HCT116 (cell line): Measurements from ENCODE around the gene DNMT3L. TPM values are rescaled to one million over a fixed set of nuclear protein-coding genes. Genes with fewer than 3 reads are reported as not detected.

Source experiments
- ATAC-seq: fragments of 200-7000 bp; cut with Tn5 transposase; 2 replicates; pipeline ENCODE4 v1.9.1; 2020; ENCODE audit warnings: mild to moderate bottlenecking, moderate library complexity
- BruUV-seq: library from RNA; stranded (reverse); fragments of 400-500 nt; replicated peaks from 2 replicates; lab custom pipeline; 2021; lab: Mats Ljungman, UMichigan
- CTCF ChIA-PET: fragments of 300-600 bp; sonication (Branson Sonifier 250); formaldehyde crosslinking; loops from one replicate; lab custom pipeline; 2021; ENCODE audit warnings: antibody characterized with exemption; lab: Charles Lee
- POLR2A ChIA-PET: fragments of 300-600, 350-600 bp; sonication (Branson Sonifier 250); formaldehyde crosslinking; loops from one replicate; lab custom pipeline; 2021; ENCODE audit warnings: antibody characterized with exemption; lab: Charles Lee
- RAD21 ChIA-PET, 2 experiments: fragments of 300-600 bp; sonication (Branson Sonifier 250); formaldehyde crosslinking; loops; one replicate each; lab custom pipeline; 2023; ENCODE audit warnings: low total read pairs in 2 of 2; ENCODE audit not compliant: uncharacterized antibody in 2 of 2, unreplicated experiment in 2 of 2, low non-redundant PET in 1 of 2; lab: Charles Lee
- DNase-seq: peaks from one replicate; pipeline ENCODE4 v3.0.0-alpha.2; 2010; ENCODE audit warnings: low read depth, low spot score
- H2AFZ ChIP-seq: fragments of 200-600 bp; shearing (Covaris generic), sonication (generic); 2 replicates; pipeline ENCODE4 v1.6.1; 2017; ENCODE audit warnings: low read depth, mixed run types, mixed read lengths, antibody characterized with exemption, low read length; ENCODE audit not compliant: poor library complexity, severe bottlenecking
- H3K27ac ChIP-seq: 2 replicates; pipeline ENCODE4 v1.5.1; 2012; ENCODE audit warnings: low read depth, low read length
- H3K27me3 ChIP-seq: fragments of 200-600 bp; sonication (generic); 2 replicates; pipeline ENCODE4 v1.6.1; 2016; ENCODE audit warnings: mixed run types, low read length, mixed read lengths; ENCODE audit not compliant: insufficient read depth
- H3K36me3 ChIP-seq, 2 experiments: fragments of 200-500 bp in 1 of 2; fragments of 200-600 bp in 1 of 2; sonication (Bioruptor generic) in 1 of 2; sonication (generic) in 1 of 2; 2 replicates each; pipeline versions ENCODE4 v1.5.1 to v1.6.1; 2014 to 2016; ENCODE audit warnings: low read length in 2 of 2, inconsistent platforms in 1 of 2, mixed read lengths in 1 of 2, mixed run types in 1 of 2; ENCODE audit not compliant: insufficient read depth in 2 of 2, control insufficient read depth in 1 of 2
- H3K4me1 ChIP-seq, 2 experiments: fragments of 200-600 bp in 1 of 2; sonication (generic) in 1 of 2; 2 replicates each; pipeline versions ENCODE4 v1.5.1 to v1.6.1; 2012 to 2017; ENCODE audit warnings: low read length in 2 of 2, inconsistent platforms in 1 of 2, mild to moderate bottlenecking in 1 of 2, mixed read lengths in 1 of 2, mixed run types in 1 of 2, moderate library complexity in 1 of 2; ENCODE audit not compliant: insufficient read depth in 2 of 2, control insufficient read depth in 1 of 2
- H3K4me2 ChIP-seq: fragments of 200-600 bp; sonication (generic); 2 replicates; pipeline ENCODE4 v1.6.1; 2017; ENCODE audit warnings: mixed run types, low read length, mixed read lengths
- H3K4me3 ChIP-seq, 2 experiments: fragments of 200-600 bp in 1 of 2; sonication (generic) in 1 of 2; replicated peaks in 1 of 2; 2 replicates each; pipeline ENCODE4 v1.5.1; 2011 to 2016; ENCODE audit warnings: low read length in 2 of 2, control low read depth in 1 of 2, low read depth in 1 of 2, mild to moderate bottlenecking in 1 of 2, mixed read lengths in 1 of 2, mixed run types in 1 of 2
- H3K79me2 ChIP-seq: fragments of 200-600 bp; sonication (generic); 2 replicates; pipeline ENCODE4 v1.6.1; 2017; ENCODE audit warnings: mild to moderate bottlenecking, mixed run types, low read length, moderate library complexity, mixed read lengths; ENCODE audit not compliant: insufficient read depth
- H3K9ac ChIP-seq: fragments of 200-600 bp; sonication (generic); 2 replicates; pipeline ENCODE4 v1.6.1; 2016; ENCODE audit warnings: low read length, mixed read lengths
- H3K9me2 ChIP-seq: fragments of 200-600 bp; sonication (generic), shearing (Covaris generic); 2 replicates; pipeline ENCODE4 v1.6.1; 2017; ENCODE audit warnings: mixed run types, mild to moderate bottlenecking, moderate library complexity; ENCODE audit not compliant: insufficient read depth
- H3K9me3 ChIP-seq, 2 experiments: fragments of 200-500 bp in 1 of 2; fragments of 200-600 bp in 1 of 2; sonication (Bioruptor generic) in 1 of 2; sonication (generic) in 1 of 2; 2 replicates each; pipeline ENCODE4 v1.6.1; 2014 to 2017; ENCODE audit warnings: low read length in 2 of 2, mixed read lengths in 2 of 2, inconsistent platforms in 1 of 2, low read depth in 1 of 2, mild to moderate bottlenecking in 1 of 2, mixed run types in 1 of 2, moderate library complexity in 1 of 2; ENCODE audit not compliant: control insufficient read depth in 1 of 2, insufficient read depth in 1 of 2
- H4K20me1 ChIP-seq: fragments of 200-600 bp; sonication (generic), shearing (Covaris generic); 2 replicates; pipeline ENCODE4 v1.6.1; 2017; ENCODE audit warnings: mixed run types, mild to moderate bottlenecking, moderate library complexity; ENCODE audit not compliant: insufficient read depth
- CTCF ChIP-seq, 3 experiments: fragments of 200-600 bp in 1 of 3; sonication (generic) in 1 of 3; IDR thresholded peaks in 2 of 3; conservative IDR thresholded peaks in 1 of 3; 2 replicates each; pipeline ENCODE4 v1.5.1; 2012 to 2017; ENCODE audit warnings: low read depth in 2 of 3, low read length in 2 of 3, antibody characterized with exemption in 1 of 3, borderline replicate concordance in 1 of 3, control low read depth in 1 of 3, mild to moderate bottlenecking in 1 of 3, mixed read lengths in 1 of 3, mixed run types in 1 of 3, moderate library complexity in 1 of 3; ENCODE audit not compliant: insufficient read depth in 1 of 3
- FOSL1 ChIP-seq: IDR thresholded peaks from 2 replicates; pipeline ENCODE4 v1.6.1; 2012; ENCODE audit warnings: low read depth
- JUND ChIP-seq: IDR thresholded peaks from 2 replicates; pipeline ENCODE4 v1.6.1; 2012
- POLR2A ChIP-seq: IDR thresholded peaks from 2 replicates; pipeline ENCODE4 v1.7.0; 2011; ENCODE audit warnings: borderline replicate concordance; ENCODE audit not compliant: insufficient read depth, insufficient read length; ENCODE audit errors: extremely low read depth
- REST ChIP-seq: IDR thresholded peaks from 2 replicates; pipeline ENCODE4 v1.6.1; 2012; ENCODE audit warnings: low read depth
- SIN3A ChIP-seq: IDR thresholded peaks from 2 replicates; pipeline ENCODE4 v1.6.1; 2012; ENCODE audit warnings: low read depth
- TCF7L2 ChIP-seq: IDR thresholded peaks from 2 replicates; pipeline ENCODE4 v1.7.0; 2011; ENCODE audit warnings: borderline replicate concordance, inconsistent platforms; ENCODE audit not compliant: insufficient read depth, insufficient read length; ENCODE audit errors: extremely low read depth
- YY1 ChIP-seq: IDR thresholded peaks from 2 replicates; pipeline ENCODE4 v1.6.1; 2011; ENCODE audit warnings: low read length, low read depth, moderate library complexity, mild to moderate bottlenecking; ENCODE audit not compliant: insufficient replicate concordance; ENCODE audit errors: extremely low read depth
- intact Hi-C: fragments of 100-400 bp; cut with micrococcal nuclease; formaldehyde crosslinking; loops from 2 replicates; pipeline ENCODE4 v1.10.0; 2022
- total RNA-seq: library from RNA; stranded (reverse); gene quantifications from one replicate; pipeline ENCODE4 v1.2.1, GENCODE V29; 2021; ENCODE audit not compliant: unreplicated experiment

The DNMT3L gene
- total RNA-seq, 1 experiment from 2014 or later = not detected

GRCh38 chr21:44263768-44264167, 2.1 kb upstream of the DNMT3L start:
- no peak overlapping the region for H3K4me2 ChIP-seq
- DNase-seq = no peak
- no peaks in the 10 kb centered on the region for H3K36me3 ChIP-seq
- H3K4me1 ChIP-seq = no peaks in the 10 kb centered on the region
- no peak overlapping the region for H3K27ac ChIP-seq
- ATAC-seq = no peak
- BruUV-seq = no TSS peak
- no peaks in the 10 kb centered on the region for H4K20me1 ChIP-seq
- POLR2A ChIA-PET = no interaction called here
- no peaks in the 10 kb centered on the region for H3K9me3 ChIP-seq
- no peak overlapping the region for H3K9ac ChIP-seq
- H3K27me3 ChIP-seq = no peaks in the 10 kb centered on the region
- no peaks in the 10 kb centered on the region for H3K9me2 ChIP-seq
- no peaks in the 10 kb centered on the region for H3K79me2 ChIP-seq
- CTCF ChIA-PET = interaction anchor here (0.7 kb wide), 1 partner anchor 34 kb away, joined by 4 read pairs; no protein-coding TSS in a partner anchor
- RAD21 ChIA-PET = no interaction called here
- intact Hi-C loops = no loop called here
- TF ChIP-seq YY1 = no peak
- no peak for TF ChIP-seq TCF7L2
- TF ChIP-seq POLR2A = no peak
- no peak for TF ChIP-seq CTCF (IDR thresholded peaks at IDR 0.05 in 2 of 3, conservative IDR thresholded peaks at IDR 0.05 in 1 of 3; ENCODE audit: borderline replicate concordance in 1 of 3, insufficient read depth in 1 of 3, low read depth in 2 of 3, low read length in 2 of 3)
- TF ChIP-seq JUND = no peak
- no peak for TF ChIP-seq REST
- no peak for TF ChIP-seq FOSL1
- TF ChIP-seq SIN3A = no peak
- no peak overlapping the region for H3K4me3 ChIP-seq
- no peak overlapping the region for H2AFZ ChIP-seq
